HG03378 (cell line): ENCODE results near the gene AATK.

ENCODE experiments used
- ATAC-seq: cut with Tn5 transposase; IDR thresholded peaks from one replicate; pipeline ENCODE4 v1.9.1; 2021; ENCODE audit warnings: mild to moderate bottlenecking, moderate library complexity; ENCODE audit not compliant: unreplicated experiment

Gene AATK

GRCh38 chr17:81130385-81131361, 35.3 kb downstream of the AATK start:
- no peak for ATAC-seq

- no peak for ATAC-seq
Observed at GRCh38 chr17:81129711-81130367, 36.2 kb downstream of the AATK start.

GRCh38 chr17:81129289-81129688, 36.7 kb downstream of the AATK start:
- no peak for ATAC-seq

- ATAC-seq: no peak
Observed at GRCh38 chr17:81128774-81129173, 37.2 kb downstream of the AATK start.

GRCh38 chr17:81128338-81128737, 37.7 kb downstream of the AATK start:
- ATAC-seq: no peak

- ATAC-seq: no peak
Observed at GRCh38 chr17:81127526-81128177, 38.4 kb downstream of the AATK start.

- ATAC-seq: no peak
Observed at GRCh38 chr17:81127133-81127455, 38.9 kb downstream of the AATK start.

GRCh38 chr17:81126281-81127132, 39.5 kb downstream of the AATK start:
- ATAC-seq: no peak

GRCh38 chr17:81125573-81126081, 40.4 kb downstream of the AATK start:
- no peak for ATAC-seq

- ATAC-seq: no peak
Observed at GRCh38 chr17:81124377-81124776, 41.6 kb downstream of the AATK start.

GRCh38 chr17:81123052-81124048, 42.7 kb downstream of the AATK start:
- no peak for ATAC-seq

GRCh38 chr17:81121841-81122733, 43.9 kb downstream of the AATK start:
- no peak for ATAC-seq

GRCh38 chr17:81120695-81121621, 45.1 kb downstream of the AATK start:
- ATAC-seq: no peak

GRCh38 chr17:81120149-81120484, 45.9 kb downstream of the AATK start:
- ATAC-seq: no peak

- no peak for ATAC-seq
Observed at GRCh38 chr17:81119223-81120148, 46.5 kb downstream of the AATK start.
